ENCODE data around the gene PGM2L1. TPM values are rescaled to one million over a fixed set of nuclear protein-coding genes. Genes with fewer than 3 reads are reported as not detected.
"Not testable (repeated sequence)": the region's sequence is repeated elsewhere in the genome, so short reads cannot be mapped to it uniquely, and the experiment has no call there.

The PGM2L1 gene
- total RNA-seq, 2 experiments from 2014 or later: 8.8 to 11.0 TPM

- Mint-ChIP-seq H3K36me3 (ENCODE audit: low read depth) (peaks cover 11% of the 10 kb centered on the region), H3K4me1 (no peaks in the 10 kb centered on the region), H3K4me3 (no peak overlapping the region), H3K27ac (no peak overlapping the region), H3K9me3 (ENCODE audit: low read depth) (no peaks in the 10 kb centered on the region), H3K27me3 (no peaks in the 10 kb centered on the region)
- DNase-seq (no peak), ATAC-seq (no peak)
- ChIA-PET CTCF (interaction anchor here (0.6 to 1.3 kb wide), 2 partner anchors 18 to 81 kb away, joined by 4 read pairs; no protein-coding TSS in a partner anchor), POLR2A (no interaction called here)
- intact Hi-C loops (cut with DNase I, micrococcal nuclease): no loop called here
These were observed 28.1 kb downstream of the PGM2L1 start for GRCh38 chr11:74370123-74370522.

DNA sequence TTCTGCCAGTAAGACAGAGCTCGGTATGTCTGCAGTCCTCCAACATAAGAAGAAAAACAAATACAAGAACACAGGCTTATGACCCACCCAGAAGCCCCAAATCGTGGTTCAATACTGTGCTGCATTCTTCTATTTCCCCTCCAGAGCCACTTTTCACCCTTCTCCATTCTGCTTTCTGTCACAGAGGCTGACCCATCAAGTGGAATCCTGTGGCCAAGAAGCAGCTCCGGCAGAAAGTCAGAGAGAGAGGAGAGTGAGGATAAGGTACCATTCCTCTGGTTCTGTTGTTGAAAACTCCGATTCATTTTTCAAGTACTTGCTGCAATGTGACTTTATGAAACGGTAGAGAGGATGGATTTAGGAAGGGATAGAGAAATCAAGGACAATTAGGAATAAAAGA lies 30.4 kb downstream of the PGM2L1 start:
- peaks cover 13% of the 10 kb centered on the region for H3K36me3 Mint-ChIP-seq (ENCODE audit: low read depth)

DNA sequence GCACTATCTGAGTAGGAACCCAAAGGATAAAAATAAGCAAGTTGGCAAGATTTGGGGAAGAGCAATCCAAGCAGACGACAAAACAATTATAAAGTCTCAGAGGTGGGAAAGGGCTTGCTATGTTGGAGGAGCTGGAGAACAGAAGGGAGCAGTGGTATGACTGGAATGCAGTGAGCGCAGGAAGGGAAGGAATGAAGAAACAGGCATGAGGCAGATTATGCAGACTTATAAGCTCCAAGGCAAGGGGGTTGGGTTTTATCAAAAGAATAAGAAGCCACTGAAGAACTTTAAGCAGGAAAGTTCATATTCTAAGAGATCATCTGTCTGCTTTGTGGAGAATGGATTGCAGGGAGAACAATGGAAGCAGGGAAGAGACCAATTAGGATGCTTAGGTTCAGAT lies 31.7 kb downstream of the PGM2L1 start:
- intact Hi-C loops (cut with DNase I, micrococcal nuclease): no loop called here
- H3K4me1 Mint-ChIP-seq: no peaks in the 10 kb centered on the region
- no peak overlapping the region for H3K27ac Mint-ChIP-seq
- peaks cover 22% of the 10 kb centered on the region for H3K36me3 Mint-ChIP-seq (ENCODE audit: low read depth)
- ATAC-seq (no peak), DNase-seq (no peak)
- no peaks in the 10 kb centered on the region for H3K27me3 Mint-ChIP-seq
- no peak overlapping the region for H3K4me3 Mint-ChIP-seq
- peaks cover 2% of the 10 kb centered on the region for H3K9me3 Mint-ChIP-seq (ENCODE audit: low read depth)
- CTCF ChIA-PET: interaction anchor here (0.6 kb wide), 1 partner anchor 903 kb away, joined by 3 read pairs; no protein-coding TSS in a partner anchor
- POLR2A ChIA-PET: no interaction called here

More for the DNA sequence above, 30.4 kb downstream of the PGM2L1 start:
- Mint-ChIP-seq H3K27ac (no peak overlapping the region), H3K9me3 (ENCODE audit: low read depth) (no peaks in the 10 kb centered on the region), H3K4me3 (no peak overlapping the region), H3K4me1 (no peaks in the 10 kb centered on the region), H3K27me3 (no peaks in the 10 kb centered on the region)
- CTCF ChIA-PET: interaction anchor here (1.0 to 2.2 kb wide), 5 partner anchors 12 to 201 kb away, joined by 3 to 8 read pairs (median 3); no protein-coding TSS in a partner anchor
- DNase-seq (no peak), ATAC-seq (no peak)
- POLR2A ChIA-PET: interaction anchor here (0.7 kb wide), 1 partner anchor 373 kb away, joined by 3 read pairs; no protein-coding TSS in a partner anchor
- intact Hi-C loops (cut with DNase I, micrococcal nuclease): no loop called here

GRCh38 chr11:74365805-74366204 lies 32.4 kb downstream of the PGM2L1 start:
- H3K27me3 Mint-ChIP-seq; ATAC-seq; H3K27ac Mint-ChIP-seq; DNase-seq; CTCF ChIA-PET; H3K4me3 Mint-ChIP-seq; H3K9me3 Mint-ChIP-seq (ENCODE audit: low read depth); intact Hi-C loops (cut with DNase I, micrococcal nuclease); POLR2A ChIA-PET; H3K4me1 Mint-ChIP-seq: not testable (repeated sequence)
- H3K36me3 Mint-ChIP-seq (ENCODE audit: low read depth): peaks cover 30% of the 10 kb centered on the region

DNA sequence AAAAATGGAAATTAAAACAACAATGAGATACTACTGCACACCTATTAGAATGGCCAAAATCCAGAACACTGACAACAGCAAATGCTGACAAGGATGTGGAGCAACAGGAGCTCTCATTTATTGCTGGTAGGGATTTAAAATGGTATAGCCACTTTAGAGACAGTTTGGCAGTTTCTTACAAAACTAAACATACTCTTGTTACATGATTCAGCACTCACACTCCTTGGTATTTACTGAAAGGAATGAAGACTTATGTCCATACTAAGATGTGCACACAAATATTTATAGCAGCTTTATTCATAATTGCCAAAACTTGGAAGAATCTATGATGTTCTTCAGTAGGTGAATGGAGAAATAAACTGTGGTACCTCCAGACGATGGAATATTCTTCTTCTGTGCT lies 40.8 kb downstream of the PGM2L1 start:
- Mint-ChIP-seq H3K9me3 (ENCODE audit: low read depth) (peaks cover 3% of the 10 kb centered on the region), H3K4me1 (no peaks in the 10 kb centered on the region), H3K36me3 (ENCODE audit: low read depth) (peaks cover 34% of the 10 kb centered on the region), H3K27ac (no peak overlapping the region), H3K27me3 (no peaks in the 10 kb centered on the region), H3K4me3 (no peak overlapping the region)
- ATAC-seq (no peak), DNase-seq (no peak)
- ChIA-PET CTCF (interaction anchor here (0.6 to 1.9 kb wide), 2 partner anchors 92 to 371 kb away, joined by 3 to 5 read pairs; no protein-coding TSS in a partner anchor), POLR2A (no interaction called here)
- intact Hi-C loops (cut with DNase I, micrococcal nuclease): no loop called here

DNA sequence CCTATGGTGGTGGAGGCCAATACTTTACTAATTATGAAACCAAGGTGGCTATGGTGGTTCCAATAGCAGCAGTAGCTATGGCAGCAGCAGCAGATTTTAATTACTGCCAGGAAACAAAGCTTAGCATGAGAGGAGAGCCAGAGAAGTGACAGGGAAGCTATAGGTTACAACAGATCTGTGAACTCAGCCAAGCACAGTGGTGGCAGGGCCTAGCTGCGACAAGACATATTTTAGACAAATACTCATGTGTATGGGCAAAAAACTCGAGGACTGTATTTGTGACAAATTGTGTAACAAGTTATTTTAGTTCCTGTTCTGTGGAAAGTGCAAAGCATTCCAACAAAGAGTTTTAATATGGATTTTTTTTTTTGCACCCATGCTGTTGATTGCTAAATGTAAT lies 42.6 kb downstream of the PGM2L1 start:
- Mint-ChIP-seq H3K4me1 (no peaks in the 10 kb centered on the region), H3K4me3 (no peak overlapping the region), H3K9me3 (ENCODE audit: low read depth) (no peaks in the 10 kb centered on the region), H3K27me3 (no peaks in the 10 kb centered on the region), H3K36me3 (ENCODE audit: low read depth) (peaks cover 18% of the 10 kb centered on the region), H3K27ac (no peak overlapping the region)
- ChIA-PET POLR2A (no interaction called here), CTCF (interaction anchor here (1.0 kb wide), 1 partner anchor 100 kb away, joined by 3 read pairs; no protein-coding TSS in a partner anchor)
- intact Hi-C loops (cut with DNase I, micrococcal nuclease): no loop called here
- no peak for DNase-seq
- ATAC-seq: no peak

GRCh38 chr11:74354036-74354435 lies 44.2 kb downstream of the PGM2L1 start:
- intact Hi-C loops (cut with DNase I, micrococcal nuclease): no loop called here
- Mint-ChIP-seq H3K36me3 (ENCODE audit: low read depth) (peaks cover 13% of the 10 kb centered on the region), H3K4me1 (no peaks in the 10 kb centered on the region), H3K27me3 (no peaks in the 10 kb centered on the region), H3K9me3 (ENCODE audit: low read depth) (no peaks in the 10 kb centered on the region), H3K27ac (no peak overlapping the region), H3K4me3 (no peak overlapping the region)
- ATAC-seq (no peak), DNase-seq (no peak)
- POLR2A ChIA-PET: no interaction called here
- CTCF ChIA-PET: interaction anchor here (0.6 kb wide), 1 partner anchor 18 kb away, joined by 4 read pairs; no protein-coding TSS in a partner anchor

DNA sequence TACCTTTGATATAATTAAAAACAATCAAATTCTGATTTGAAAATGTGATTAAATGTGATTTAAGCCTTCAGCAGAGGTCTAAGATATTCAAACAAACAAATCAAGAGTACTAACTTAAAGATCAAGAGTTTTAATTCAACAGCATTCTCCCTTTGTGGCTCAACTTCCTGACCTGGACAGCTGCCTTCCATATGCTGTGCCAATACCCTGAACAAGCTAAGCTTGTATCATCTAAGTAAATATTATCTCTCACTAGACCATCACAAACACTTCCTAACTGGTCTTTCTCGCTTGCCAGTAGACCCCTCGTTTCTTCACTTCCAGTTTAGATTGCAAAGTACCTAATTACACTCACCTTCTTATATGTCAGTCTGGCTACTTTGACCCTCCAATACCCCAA lies 50.9 kb downstream of the PGM2L1 start:
- H3K4me3 Mint-ChIP-seq: no peak overlapping the region
- CTCF ChIA-PET: interaction anchor here (1.3 kb wide), 1 partner anchor 20 kb away, joined by 4 read pairs; no protein-coding TSS in a partner anchor
- H3K27me3 Mint-ChIP-seq: no peaks in the 10 kb centered on the region
- H3K9me3 Mint-ChIP-seq (ENCODE audit: low read depth): no peaks in the 10 kb centered on the region
- POLR2A ChIA-PET: no interaction called here
- ATAC-seq (no peak), DNase-seq (no peak)
- intact Hi-C loops (cut with DNase I, micrococcal nuclease): no loop called here
- H3K27ac Mint-ChIP-seq: no peak overlapping the region
- H3K36me3 Mint-ChIP-seq (ENCODE audit: low read depth): peaks cover 5% of the 10 kb centered on the region
- H3K4me1 Mint-ChIP-seq: no peaks in the 10 kb centered on the region

GRCh38 chr11:74345420-74345819 lies 52.8 kb downstream of the PGM2L1 start:
- Mint-ChIP-seq H3K36me3 (ENCODE audit: low read depth) (peaks cover 6% of the 10 kb centered on the region), H3K9me3 (ENCODE audit: low read depth) (no peaks in the 10 kb centered on the region), H3K27me3 (no peaks in the 10 kb centered on the region), H3K4me3 (no peak overlapping the region), H3K4me1 (no peaks in the 10 kb centered on the region), H3K27ac (no peak overlapping the region)
- POLR2A ChIA-PET: no interaction called here
- ATAC-seq (no peak), DNase-seq (no peak)
- intact Hi-C loops (cut with DNase I, micrococcal nuclease): no loop called here
- CTCF ChIA-PET: no interaction called here

- peaks cover 6% of the 10 kb centered on the region for H3K36me3 Mint-ChIP-seq (ENCODE audit: low read depth)
- no peak overlapping the region for H3K27ac Mint-ChIP-seq
- ATAC-seq (no peak), DNase-seq (no peak)
- POLR2A ChIA-PET: no interaction called here
- H3K9me3 Mint-ChIP-seq (ENCODE audit: low read depth): no peaks in the 10 kb centered on the region
- H3K4me3 Mint-ChIP-seq: no peak overlapping the region
- CTCF ChIA-PET: no interaction called here
- no peaks in the 10 kb centered on the region for H3K4me1 Mint-ChIP-seq
- intact Hi-C loops (cut with DNase I, micrococcal nuclease): no loop called here
- no peaks in the 10 kb centered on the region for H3K27me3 Mint-ChIP-seq
These were observed 56.3 kb downstream of the PGM2L1 start for GRCh38 chr11:74341921-74342320.

- CTCF ChIA-PET: no interaction called here
- no peaks in the 10 kb centered on the region for H3K9me3 Mint-ChIP-seq (ENCODE audit: low read depth)
- H3K27me3 Mint-ChIP-seq: no peaks in the 10 kb centered on the region
- no peaks in the 10 kb centered on the region for H3K4me1 Mint-ChIP-seq
- no peak for DNase-seq
- POLR2A ChIA-PET: no interaction called here
- no peak for ATAC-seq
- H3K27ac Mint-ChIP-seq: no peak overlapping the region
- H3K36me3 Mint-ChIP-seq (ENCODE audit: low read depth): peaks cover 8% of the 10 kb centered on the region
- H3K4me3 Mint-ChIP-seq: no peak overlapping the region
- intact Hi-C loops (cut with DNase I, micrococcal nuclease): no loop called here
These were observed 58.6 kb downstream of the PGM2L1 start for GRCh38 chr11:74339619-74340018.

DNA sequence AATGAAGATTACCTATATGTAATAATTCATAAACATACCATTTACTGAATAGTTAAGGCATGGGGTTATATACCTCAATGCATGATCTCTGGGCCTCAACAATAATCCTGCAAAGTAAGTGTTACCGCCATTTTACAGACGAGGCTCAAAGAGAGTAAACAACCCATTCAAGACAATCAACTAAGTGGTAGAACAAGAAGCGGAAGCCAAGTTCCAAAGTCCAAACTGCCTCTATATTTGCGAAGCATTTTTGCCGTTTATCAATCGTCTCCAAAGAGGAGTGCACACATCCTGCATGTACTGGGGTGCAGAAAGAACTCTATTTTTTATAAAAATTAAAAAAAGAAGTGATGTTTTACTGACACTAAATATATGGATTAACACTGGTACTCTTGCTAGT lies 59.3 kb downstream of the PGM2L1 start:
- ATAC-seq (no peak), DNase-seq (no peak)
- Mint-ChIP-seq H3K9me3 (ENCODE audit: low read depth) (no peaks in the 10 kb centered on the region), H3K4me1 (no peaks in the 10 kb centered on the region), H3K36me3 (ENCODE audit: low read depth) (peaks cover 8% of the 10 kb centered on the region), H3K27ac (no peak overlapping the region), H3K27me3 (no peaks in the 10 kb centered on the region), H3K4me3 (no peak overlapping the region)
- intact Hi-C loops (cut with DNase I, micrococcal nuclease): no loop called here
- ChIA-PET CTCF (interaction anchor here (2.2 kb wide), 1 partner anchor 11 kb away, joined by 7 read pairs; no protein-coding TSS in a partner anchor), POLR2A (no interaction called here)

Data from activated CD4-positive, alpha-beta T cell treated with anti-CD3 and anti-CD28 coated beads for 36 hours (primary cell).